ENCODE data around the gene CARD11.

Gene CARD11

DNA sequence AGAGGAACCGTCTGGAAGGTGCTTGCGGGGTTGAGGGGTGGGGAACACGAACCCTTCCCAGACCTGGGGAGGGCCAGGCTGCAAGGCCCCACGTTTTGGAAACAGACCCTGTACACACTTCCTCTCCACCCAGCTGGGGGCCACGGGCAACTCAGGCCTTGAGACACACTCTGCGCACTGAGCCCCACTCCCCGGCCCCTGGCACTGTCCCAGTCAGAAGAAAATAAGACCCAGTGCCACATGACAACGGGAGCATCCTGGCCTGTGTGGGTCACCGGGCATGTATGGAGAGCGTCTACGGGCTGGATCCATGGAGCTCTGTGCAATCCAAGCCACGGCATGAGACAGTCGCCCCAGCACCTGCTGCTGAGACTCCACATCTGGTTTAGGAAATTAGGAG, 63.7 kb downstream of the CARD11 start:
- DNase-seq (ENCODE audit: low spot score) = no peak
- CTCF ChIA-PET = no interaction called here
- POLR2A ChIA-PET (ENCODE audit: low non-redundant PET) = no interaction called here
- TF ChIP-seq, protein P1, sequence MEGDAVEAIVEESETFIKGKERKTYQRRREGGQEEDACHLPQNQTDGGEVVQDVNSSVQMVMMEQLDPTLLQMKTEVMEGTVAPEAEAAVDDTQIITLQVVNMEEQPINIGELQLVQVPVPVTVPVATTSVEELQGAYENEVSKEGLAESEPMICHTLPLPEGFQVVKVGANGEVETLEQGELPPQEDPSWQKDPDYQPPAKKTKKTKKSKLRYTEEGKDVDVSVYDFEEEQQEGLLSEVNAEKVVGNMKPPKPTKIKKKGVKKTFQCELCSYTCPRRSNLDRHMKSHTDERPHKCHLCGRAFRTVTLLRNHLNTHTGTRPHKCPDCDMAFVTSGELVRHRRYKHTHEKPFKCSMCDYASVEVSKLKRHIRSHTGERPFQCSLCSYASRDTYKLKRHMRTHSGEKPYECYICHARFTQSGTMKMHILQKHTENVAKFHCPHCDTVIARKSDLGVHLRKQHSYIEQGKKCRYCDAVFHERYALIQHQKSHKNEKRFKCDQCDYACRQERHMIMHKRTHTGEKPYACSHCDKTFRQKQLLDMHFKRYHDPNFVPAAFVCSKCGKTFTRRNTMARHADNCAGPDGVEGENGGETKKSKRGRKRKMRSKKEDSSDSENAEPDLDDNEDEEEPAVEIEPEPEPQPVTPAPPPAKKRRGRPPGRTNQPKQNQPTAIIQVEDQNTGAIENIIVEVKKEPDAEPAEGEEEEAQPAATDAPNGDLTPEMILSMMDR (conservative IDR thresholded peaks at IDR 0.05; ENCODE audit: low read depth) = no peak
- no peak overlapping the region for H3K27ac ChIP-seq

DNA sequence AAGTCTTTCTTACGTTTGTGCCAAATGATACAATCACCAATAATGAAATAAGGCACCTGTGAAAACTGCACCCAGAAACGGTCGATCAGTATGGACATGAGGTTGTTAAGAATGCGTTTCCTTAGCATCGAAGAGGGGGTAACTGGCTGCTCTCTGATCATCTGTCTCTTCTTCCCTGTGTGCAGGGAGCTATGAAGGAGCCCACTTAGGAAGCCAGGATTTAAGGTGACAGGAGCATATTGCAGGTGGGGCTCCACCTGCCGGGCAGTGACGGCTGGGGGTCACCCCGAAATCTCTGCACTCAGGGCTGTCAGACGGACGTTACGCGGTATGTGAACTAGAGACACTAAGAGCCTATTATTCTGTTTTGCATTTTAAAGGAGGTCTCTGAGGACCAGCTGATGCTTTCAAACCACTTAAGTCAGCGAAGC, 64.5 kb downstream of the CARD11 start:
- no peak overlapping the region for H3K27ac ChIP-seq
- no peak for DNase-seq (ENCODE audit: low spot score)
- CTCF ChIA-PET = no interaction called here
- POLR2A ChIA-PET (ENCODE audit: low non-redundant PET) = no interaction called here
- TF ChIP-seq, protein P1 (conservative IDR thresholded peaks at IDR 0.05; ENCODE audit: low read depth) = no peak

DNA sequence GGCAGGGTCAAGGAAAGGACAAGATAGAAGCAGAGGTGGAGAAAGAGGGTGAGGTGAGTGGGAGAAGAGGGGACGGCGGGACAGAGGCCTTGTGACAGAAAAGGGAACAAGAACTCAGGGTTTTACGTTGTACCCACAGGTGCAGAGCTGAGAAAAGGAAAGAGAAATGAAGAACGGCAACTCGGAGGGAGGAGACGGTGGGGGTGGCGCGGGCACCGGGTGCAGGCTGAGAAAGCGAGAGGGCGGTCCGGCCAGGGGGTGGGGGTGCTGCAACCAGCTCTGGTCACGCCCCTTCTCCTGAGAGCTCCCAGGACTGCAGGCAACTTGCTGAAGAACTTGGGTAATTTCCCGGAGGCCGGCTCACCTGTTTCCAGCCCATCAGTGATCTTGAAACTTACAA, 65.3 kb downstream of the CARD11 start:
- TF ChIP-seq, protein P1 (conservative IDR thresholded peaks at IDR 0.05; ENCODE audit: low read depth) = no peak
- no peak for DNase-seq (ENCODE audit: low spot score)
- ChIA-PET POLR2A (ENCODE audit: low non-redundant PET) (no interaction called here), CTCF (interaction anchor here (0.6 kb wide), 1 partner anchor 66 kb away, joined by 3 read pairs; no protein-coding TSS in a partner anchor)
- H3K27ac ChIP-seq = no peak overlapping the region

DNA sequence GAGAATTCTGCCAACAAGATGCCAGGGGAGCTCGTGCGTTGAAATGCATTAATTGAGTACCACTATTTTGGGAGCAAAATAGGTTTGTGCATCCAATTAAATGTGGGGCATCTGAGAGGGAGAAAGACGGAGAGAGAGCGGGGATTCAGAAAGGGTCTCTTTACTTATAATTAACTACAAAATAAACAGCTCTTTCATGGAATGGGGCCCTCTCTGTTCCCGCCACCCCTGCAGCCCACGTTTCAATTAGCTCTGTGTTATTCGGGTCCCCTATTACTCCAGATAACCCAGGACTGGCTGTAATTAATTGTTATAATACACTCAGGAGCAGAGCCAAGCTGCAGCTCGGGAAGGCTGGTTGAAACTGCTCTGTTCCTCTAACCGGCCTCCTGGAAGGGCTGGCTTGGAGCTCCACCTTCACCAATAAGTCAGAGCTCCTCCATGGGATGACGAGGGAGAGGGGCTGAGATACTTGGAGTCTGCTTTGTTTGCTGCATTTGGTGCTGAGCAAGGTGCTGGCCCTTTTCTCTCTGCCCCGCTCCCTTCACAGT, 67.8 kb downstream of the CARD11 start:
- no peak overlapping the region for H3K27ac ChIP-seq
- TF ChIP-seq, protein P1 (conservative IDR thresholded peaks at IDR 0.05; ENCODE audit: low read depth) = no peak
- DNase-seq (ENCODE audit: low spot score) = no peak
- POLR2A ChIA-PET (ENCODE audit: low non-redundant PET) = interaction anchor here (0.5 kb wide), 1 partner anchor 16 kb away, joined by 4 read pairs; no protein-coding TSS in a partner anchor
- CTCF ChIA-PET = interaction anchor here (0.6 kb wide), 1 partner anchor 1806 kb away, joined by 3 read pairs; no protein-coding TSS in a partner anchor

DNA sequence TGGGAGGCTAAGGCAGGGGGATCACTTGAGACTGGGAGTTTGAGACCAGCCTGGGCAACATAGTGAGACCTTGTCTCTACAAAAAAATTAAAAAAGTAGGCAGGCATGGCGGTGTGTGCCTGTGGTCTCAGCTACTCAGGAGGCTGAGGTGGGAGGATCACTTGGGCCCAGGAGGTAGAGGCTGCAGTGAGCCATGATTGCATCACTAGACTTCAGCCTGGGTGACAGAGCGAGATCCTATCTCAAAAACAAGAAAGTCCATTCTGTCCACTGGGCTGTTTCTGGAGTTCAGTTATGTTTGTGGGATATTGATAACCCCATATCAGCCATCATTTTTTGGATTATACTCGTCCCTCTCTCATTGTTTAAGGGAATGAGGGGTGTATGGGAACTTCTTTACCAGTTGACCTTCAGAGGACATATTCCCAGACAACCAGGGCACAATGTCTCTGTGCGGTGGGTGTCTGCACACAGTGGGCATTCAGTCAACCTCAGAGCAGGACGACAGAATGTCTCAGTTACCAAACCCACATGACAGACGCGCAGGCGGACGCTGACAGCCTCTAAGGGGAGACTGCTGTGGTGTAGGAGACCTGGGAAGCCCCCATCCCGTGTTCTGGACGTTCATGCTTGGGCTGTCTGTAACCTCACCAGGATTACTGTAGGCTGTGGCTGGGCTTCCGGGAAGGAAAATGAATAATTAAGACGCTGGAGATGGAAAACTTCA, 69.4 kb downstream of the CARD11 start:
- no peak overlapping the region for H3K27ac ChIP-seq
- ChIA-PET POLR2A (ENCODE audit: low non-redundant PET) (no interaction called here), CTCF (no interaction called here)
- DNase-seq (ENCODE audit: low spot score) = no peak
- TF ChIP-seq, protein P1 (conservative IDR thresholded peaks at IDR 0.05; ENCODE audit: low read depth) = no peak

DNA sequence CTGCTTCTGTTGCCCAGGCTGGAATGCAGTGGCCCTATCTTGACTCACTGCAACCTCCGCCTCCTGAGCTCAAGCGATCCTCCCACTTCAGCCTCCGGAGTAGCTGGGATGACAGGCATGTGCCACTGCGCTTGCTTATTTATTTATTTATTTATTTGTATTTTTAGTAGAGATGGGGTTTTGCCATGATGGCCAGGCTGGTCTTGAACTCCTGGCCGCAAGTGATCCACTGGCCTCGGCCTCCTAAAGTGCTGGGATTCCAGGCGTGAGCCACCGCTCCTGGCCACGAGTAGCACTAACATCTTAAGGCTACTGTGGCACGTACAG, 70.9 kb downstream of the CARD11 start:
- CTCF ChIA-PET = no interaction called here
- no peak for DNase-seq (ENCODE audit: low spot score)
- TF ChIP-seq, protein P1 (conservative IDR thresholded peaks at IDR 0.05; ENCODE audit: low read depth) = no peak
- POLR2A ChIA-PET (ENCODE audit: low non-redundant PET) = interaction anchor here (0.6 kb wide), 1 partner anchor 140 kb away, joined by 3 read pairs; no protein-coding TSS in a partner anchor
- no peak overlapping the region for H3K27ac ChIP-seq

Measured in RWPE1 (cell line).